Measurements from ENCODE around the gene SELL.
A peak's percentile ranks its signal among the peaks of the same experiment; 100 is the strongest.
"Not testable (repeated sequence)": the region's sequence is repeated elsewhere in the genome, so short reads cannot be mapped to it uniquely, and the experiment has no call there.

Gene SELL

GRCh38 chr1:169701261-169702005 is 10.0 kb downstream of the SELL start:
- peak in 1 of 2 donors; percentile 23 for DNase-seq

DNA sequence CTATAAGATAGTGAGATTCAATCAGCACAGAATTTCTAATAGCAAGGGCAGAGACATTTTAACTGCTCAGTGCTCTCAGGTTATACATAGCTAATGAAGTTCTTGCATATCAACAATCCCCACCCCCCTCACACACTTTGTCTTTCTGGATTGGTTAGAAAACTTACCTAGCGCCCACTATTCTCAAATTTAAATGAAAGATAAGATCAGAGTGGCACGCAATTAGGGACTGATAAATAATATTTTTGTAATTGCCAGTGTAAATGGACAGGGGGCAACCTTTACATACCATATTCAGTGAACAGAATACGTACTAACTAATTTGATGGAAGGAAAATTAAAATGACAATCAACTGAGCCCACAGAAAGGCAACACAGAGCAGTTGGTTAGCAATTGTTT is 11.7 kb downstream of the SELL start:
- DNase-seq, result no peak

GRCh38 chr1:169698976-169699375 is 12.4 kb downstream of the SELL start:
- peak in 1 of 2 donors; percentile 45 for DNase-seq

DNA sequence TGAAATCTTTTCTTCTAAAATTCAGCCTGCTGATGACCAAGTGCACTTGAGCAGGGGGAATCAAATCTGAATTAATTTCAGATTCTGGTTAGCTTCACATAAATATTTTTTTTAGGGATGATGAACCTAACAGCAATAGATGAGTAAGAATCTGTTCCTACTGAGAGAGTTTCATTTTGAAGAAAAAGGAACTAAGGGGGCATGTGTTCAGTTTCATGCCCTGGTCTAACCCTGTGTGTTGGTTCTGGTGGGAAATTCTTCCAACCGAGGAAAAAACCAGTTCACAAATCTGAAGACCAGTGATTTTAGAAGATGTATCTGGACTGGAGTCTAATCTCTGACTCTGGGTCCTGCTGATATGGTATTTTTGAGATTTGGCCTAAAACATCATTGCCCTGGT is 13.7 kb downstream of the SELL start:
- DNase-seq, result no peak

DNA sequence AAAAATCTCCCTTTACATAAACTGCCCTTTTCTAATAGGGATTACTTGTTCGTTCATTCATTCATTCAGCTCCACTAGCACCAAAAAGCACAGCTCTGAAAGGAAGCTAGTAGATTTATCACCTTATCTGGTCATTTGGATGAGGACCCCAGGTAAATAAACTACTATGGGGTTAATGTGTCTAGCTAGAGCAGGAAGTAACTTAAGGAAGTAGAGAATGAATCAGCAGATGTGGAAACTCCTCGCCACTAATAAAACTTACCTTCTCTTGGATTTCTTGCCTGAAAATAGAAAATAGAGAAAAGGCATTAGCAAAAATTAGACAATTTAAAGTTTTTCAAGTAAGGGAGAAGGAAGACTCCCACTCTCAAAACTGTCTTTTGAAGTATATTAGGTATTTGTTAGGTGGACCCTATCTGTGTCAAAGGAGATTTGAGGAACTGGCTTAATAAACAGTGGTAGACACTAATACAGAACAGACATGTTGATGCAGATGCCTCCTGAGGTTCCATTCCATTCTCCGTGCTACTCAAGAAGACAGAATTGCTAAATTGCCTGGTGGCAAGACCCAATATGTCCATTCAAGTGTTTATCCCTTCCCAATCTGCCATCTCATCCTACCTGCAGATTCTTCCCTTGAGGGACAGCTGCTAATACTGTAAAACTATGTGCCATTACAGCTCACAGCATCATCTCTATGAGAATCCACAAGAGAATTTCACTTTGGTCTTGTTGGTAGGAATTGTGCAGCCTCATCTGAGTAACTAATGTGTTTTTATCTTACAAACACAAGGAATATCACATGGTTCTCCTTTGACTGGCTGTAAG is 14.9 kb downstream of the SELL start:
- DNase-seq, result no peak

GRCh38 chr1:169694304-169695075 is 16.9 kb downstream of the SELL start:
- peak; percentile 43 to 75 for DNase-seq

DNA sequence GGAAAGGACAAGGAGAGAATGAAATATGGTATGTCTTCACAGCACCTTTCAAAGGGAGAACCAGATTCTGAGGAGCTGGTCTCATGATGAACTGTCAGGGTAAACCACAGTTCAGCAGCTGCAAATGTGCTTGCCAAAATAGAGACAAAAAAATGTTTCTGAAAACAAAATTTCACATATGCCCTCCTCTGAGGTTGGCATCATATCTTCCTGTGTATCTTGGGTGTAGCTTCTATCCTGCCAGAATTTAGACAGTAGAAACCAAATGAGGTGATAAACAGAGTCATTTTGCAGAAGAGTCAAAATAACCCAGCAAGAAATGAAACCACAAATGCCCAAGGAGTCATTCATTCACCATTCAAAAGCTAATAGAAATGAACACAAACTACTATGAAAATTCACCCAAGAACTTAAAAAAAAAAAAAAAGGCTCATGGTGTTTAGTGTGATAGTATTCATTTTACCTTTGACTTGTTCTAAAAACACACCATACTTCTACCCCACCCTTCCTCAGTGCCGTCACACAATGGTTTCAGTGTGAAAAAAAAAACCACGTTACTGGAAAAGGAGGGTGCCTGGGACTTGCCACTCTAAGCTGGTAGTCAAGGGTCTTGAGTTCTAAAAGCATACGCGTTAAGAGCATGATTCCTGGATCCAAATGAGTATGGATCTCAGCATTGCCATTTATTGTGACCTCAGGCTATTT is 18.5 kb downstream of the SELL start:
- DNase-seq, result peak; percentile 50 to 65

DNA sequence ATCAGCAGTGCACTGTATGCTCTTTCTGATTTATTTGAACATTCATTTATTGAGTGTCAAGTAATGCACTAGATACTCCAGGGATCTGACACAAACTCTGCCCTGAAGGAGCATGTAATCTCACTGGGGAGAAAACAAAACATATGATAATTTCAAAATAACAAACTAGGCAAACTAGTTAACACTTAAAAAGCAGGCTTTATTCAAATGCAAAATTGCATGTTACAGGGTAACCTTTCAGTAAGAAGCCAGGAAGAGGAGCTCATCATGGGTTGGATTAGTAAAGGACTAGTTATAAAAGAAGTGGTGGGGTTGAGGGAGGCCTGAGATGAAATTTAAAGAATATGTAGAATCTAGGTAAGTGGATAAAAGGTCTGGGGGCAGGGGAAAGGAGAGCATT is 20.9 kb downstream of the SELL start:
- no peak for DNase-seq

DNA sequence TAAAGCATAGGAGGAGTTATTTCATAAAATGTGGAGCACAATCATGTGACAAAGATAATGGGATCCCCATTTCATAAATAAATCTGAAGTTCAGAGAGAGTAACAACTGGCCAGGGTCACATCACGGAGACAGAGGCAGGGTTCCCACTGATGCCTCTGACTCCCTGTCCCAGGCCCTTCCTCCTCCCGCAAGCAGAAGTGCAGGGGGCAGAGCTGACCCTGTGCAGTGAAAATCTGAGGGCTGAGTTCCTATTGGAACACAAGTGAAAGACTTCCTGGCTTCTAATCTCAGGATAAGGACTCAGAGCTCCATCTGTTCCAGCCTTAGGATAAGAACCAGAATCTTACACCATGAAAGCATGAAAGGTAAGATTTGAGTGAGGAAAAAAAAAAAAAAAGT is 22.0 kb downstream of the SELL start:
- DNase-seq, result no peak

GRCh38 chr1:169688377-169688776 is 23.0 kb downstream of the SELL start:
- DNase-seq, result not testable (repeated sequence)

GRCh38 chr1:169683661-169684060 is 27.8 kb downstream of the SELL start:
- DNase-seq, result no peak

- not testable (repeated sequence) for DNase-seq
Observed at GRCh38 chr1:169683168-169683567, 28.3 kb downstream of the SELL start.

DNA sequence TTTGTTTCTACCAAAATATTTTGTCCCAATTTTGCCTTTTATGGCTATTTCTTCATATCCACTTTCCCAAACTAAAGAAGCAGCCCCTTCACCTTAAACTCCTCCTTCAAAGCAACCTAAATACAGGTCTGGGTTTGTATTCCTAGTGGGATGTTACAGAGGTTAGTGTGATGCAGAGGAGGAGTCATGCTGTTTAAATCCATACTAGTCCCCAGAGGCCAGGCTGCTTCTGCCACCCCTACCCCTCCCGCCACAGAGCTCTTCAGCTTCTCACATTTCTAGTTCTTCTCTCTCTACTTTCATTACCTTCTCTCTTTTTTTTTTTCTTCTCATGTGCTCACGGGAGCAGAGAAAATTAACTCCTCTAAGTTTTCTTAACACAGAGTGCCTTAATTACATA is 29.3 kb downstream of the SELL start:
- no peak for DNase-seq

DNA sequence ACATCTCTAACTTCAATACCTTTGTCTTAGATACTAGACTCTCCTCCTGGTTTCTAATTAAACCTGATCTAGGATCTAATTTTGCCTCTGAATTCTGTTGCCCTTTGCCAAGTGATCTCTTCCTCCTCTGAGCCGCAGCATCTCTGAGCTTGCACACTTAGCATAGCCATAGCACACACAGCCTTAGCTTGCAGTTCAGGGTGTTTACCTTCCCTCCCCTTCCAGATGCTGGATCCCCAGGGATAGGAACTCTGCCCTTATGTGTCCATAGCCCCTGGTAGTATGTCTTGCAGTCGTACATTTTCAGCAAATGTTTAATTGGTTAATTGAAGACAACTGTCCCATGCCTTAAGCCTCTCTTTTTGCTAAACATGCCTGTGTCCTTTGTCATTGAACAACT is 30.3 kb downstream of the SELL start:
- DNase-seq, result no peak

DNA sequence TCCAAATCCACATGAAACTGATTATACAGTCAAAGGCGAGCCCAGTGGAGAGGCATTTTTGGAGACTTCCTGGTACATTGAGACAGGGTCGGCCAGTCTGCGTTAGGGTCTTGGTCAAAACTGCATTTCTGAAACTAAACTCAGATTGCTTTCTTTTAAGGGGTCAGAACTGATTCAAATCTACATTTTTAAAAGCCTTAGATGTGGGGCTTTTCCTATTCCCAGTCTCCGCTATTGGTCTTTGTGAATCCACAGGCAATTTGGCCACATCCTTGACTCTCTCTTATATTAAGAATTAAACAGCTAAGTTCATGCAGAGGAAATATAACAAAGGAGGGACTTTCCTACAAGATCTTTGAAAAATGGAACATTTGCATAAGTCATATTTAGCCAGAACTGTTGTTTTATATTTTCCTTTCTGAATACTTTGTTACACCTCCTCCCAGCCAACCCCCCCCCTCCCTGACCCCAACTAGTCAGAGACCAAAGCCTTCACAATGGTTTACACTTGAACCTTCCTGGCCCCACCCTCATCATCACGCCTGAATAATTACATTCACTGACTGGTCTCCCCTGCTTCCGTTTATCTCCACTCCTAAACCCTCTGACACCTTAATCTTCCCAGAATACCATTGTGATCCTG is 30.9 kb downstream of the SELL start:
- DNase-seq, result peak; percentile 27 to 43

GRCh38 chr1:169679692-169680091 is 31.7 kb downstream of the SELL start:
- DNase-seq, result no peak

GRCh38 chr1:169676001-169676400 is 35.4 kb downstream of the SELL start:
- no peak for DNase-seq

GRCh38 chr1:169670836-169671235 is 40.6 kb downstream of the SELL start:
- no peak for DNase-seq

DNA sequence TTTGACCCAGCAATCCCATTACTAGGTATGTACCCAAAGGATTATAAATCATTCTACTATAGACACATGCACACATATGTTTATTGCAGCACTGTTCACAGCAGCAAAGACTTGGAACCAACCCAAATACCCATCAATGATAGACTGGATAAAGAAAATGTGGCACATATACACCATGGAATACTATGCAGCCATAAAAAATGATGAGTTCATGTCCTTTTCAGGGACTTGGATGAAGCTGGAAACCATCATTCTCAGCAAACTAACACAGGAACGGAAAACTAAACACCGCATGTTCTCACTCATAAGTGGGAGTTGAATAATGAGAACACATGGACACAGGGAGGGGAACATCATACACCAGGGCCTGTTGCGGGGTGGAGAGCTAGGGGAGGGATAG is 41.2 kb downstream of the SELL start:
- not testable (repeated sequence) for DNase-seq

DNA sequence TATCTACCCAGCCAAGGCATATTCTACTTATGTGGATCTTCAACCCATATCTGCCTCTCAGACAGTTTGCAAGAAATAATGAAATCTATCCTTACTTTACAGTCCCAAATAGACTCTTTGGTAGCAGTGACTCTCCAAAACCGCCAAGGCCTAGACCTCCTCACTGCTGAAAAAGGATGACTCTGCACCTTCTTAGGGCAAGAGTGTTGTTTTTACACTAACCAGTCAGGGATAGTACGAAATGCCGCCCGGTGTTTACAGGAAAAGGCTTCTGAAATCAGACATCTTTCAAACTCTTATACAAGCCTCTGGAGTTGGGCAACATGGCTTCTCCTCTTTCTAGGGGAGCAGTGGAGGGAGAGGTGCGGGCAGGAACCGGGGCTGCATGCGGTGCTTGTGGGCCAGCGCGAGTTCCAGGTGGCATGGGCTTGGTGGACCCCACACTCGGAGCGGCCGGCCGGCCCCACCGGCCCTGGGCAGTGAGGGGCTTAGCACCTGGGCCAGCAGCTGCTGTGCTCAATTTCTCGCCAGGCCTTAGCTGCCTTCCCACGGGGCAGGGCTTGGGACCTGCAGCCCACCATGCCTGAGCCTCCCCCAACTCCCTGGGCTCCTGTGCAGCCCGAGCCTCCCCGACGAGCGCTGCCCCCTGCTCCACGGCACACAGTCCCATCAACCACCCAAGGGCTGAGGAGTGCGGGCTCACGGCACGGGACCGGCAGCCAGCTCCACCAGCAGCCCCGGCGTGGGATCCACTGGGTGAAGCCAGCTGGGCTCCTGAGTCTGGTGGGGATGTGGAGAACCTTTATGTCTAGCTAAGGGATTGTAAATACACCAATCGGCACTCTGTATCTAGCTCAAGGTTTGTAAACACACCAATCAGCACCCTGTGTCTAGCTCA is 43.5 kb downstream of the SELL start:
- DNase-seq, result not testable (repeated sequence)

- DNase-seq, result not testable (repeated sequence)
Observed at GRCh38 chr1:169667227-169667639, 44.2 kb downstream of the SELL start.

Measured in CD4-positive, alpha-beta T cell treated with Interleukin-1 beta for 1 hour (primary cell).